Stimulated activated CD8-positive, alpha-beta memory T cell treated with anti-CD3 and anti-CD28 coated beads, Interleukin-15, amount 100 ng/mL, for 1 hour (primary cell): ENCODE results near the gene ZBTB1.
A peak's percentile ranks its signal among the peaks of the same experiment; 100 is the strongest.
"Not testable (repeated sequence)": the region's sequence is repeated elsewhere in the genome, so short reads cannot be mapped to it uniquely, and the experiment has no call there.

Experiments
- DNase-seq: peaks from one replicate; pipeline ENCODE4 v3.0.0-alpha.2; 2020; ENCODE audit warnings: low read depth

Gene ZBTB1

DNA sequence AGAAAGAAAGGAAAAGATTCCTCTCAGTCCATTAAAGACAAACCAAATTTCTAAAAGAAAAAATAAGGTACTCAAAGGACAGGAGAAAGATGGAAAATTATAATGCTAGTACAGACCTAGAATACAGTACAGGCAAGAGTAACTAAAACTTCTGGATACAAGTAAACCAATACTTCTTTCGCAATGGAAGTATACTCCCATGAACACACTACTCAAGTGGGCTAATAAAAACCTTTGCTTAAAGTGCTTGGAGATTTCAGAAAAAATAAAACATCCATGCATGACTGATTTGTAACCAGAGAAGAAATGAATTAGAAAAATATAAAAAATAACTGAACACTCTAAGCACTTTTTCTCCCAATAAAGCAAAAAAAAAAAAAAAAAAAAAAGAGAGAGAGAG, 4.5 kb upstream of the ZBTB1 start:
- no peak for DNase-seq

DNA sequence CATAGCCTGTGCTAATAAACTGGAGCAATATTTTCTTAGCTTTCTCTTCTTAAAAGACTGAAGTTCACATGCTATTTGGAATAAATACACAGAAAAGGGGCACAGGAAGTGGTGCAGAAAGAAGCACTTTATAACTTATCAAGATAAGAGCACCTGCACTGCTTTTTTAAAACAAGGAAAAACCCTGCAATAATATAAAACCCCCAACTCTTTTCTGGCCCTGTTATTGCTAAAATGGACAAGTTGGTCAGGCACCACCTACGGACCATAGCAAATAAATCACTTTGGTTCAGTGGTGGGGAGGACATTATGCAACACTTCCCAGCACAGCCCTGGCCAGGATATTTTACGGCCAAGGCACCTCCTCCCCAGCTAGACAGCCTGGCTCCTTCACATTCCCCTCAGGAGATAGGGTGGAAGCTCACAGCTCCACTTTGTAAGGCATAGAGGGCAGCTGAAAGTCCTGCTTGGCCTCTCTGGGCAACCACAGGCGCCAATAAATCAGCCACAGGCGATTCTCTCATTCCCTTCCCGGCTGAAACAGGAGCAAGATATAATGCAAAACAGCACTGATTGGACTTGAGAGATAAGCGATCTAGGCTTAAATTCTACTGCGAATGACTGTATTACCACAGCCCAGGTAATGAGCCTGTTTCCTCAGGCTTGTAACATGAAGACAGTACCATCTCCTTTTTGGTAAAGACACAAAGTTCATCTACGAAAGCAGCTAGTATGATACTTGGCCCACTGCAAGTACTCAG, 3.0 kb upstream of the ZBTB1 start:
- no peak for DNase-seq

DNA sequence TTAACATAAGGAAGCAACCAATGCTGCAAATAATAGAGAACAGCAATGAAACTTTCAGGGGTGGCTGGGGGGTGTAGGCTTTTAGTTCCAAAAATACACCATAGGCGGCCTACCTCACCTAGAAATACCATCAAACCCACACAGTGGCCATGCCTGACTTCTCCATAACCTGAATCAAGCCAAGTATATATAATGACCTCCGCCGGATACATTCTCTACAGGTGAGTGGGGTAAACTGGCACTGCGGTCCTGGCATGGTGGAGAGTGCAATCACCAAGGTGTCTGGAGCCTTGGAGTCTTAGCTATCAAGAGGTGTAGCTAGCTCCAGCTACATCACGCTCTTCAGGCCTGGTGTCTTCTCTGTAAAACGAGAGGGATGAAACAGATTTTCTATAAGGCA, 2.1 kb upstream of the ZBTB1 start:
- no peak for DNase-seq

DNA sequence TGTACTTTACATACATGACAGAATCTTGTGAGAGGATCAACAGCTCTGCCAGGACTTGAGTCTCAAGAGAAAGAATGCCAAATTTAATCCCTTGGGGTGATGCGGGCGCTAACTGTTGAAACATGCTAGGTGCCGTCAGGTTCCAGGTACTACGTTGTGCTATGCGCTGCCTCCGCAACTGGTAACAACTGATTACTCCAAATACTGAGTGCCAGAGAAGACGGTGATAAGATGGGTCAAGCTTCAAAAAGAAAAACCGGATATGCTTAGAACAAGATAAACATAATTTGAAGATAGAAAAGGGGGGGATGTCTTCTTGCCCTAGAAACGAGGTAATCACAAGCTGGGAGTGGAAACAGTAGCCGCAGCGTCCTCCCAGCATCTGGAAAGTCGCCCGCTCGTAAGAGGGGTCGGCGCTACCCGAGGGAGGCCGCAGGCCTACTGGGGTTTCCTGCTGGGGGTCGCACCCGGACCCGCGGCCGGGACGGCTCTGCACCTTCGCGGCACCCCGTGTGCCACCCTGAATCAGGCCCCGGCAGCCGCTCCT, 1.6 kb upstream of the ZBTB1 start:
- no peak for DNase-seq

DNA sequence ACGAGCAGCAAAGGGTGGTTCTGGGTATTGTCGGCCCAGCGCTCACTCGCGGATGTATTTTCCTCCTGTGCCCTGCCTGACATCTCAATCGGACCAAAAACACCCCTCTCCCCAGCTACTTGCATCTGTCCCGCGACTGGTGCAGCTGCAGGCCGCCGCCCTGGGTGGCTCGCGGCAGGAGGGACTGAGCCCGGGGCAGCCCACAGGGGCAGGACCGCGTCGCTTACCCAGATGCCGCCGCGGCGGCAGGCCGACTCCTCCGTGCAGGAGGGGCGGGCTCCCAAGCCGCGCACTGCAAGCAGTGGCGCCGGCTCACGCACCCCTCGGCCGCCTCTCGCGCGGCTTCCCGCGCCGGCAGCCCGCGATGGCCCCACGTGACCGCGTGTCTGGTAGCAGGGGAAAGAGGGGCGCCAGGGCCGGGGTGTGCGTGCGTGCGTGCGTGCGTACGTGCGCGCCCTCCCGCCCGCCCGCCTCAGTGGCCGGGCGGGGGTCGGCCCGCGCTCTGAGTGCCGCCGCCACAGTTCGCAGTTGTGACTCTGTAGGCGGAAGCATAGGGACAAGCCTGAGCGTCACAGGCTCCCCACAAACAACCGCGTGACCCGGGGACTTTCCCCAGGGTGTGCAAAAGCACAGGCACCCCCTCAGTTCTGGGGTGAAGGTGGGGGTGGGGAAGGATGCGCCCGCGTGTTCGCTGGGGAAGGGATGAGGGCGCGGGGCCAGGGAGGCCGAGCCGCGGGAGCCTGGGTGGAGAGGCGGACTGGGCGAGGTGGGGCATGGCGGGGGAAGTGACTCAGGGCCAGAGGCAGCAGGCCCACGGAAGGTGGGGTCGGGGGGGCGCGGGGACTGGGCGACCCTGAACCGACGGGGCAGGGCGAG, 898 bp upstream of the ZBTB1 start, which contains the start of gene ZBTB25:
TSS of gene ZBTB25 (minus strand) at position 405 of the 876 bp plus-strand sequence. CDS start 13,305 bp downstream, outside the sequence.
- peak; percentile 93 for DNase-seq

DNA sequence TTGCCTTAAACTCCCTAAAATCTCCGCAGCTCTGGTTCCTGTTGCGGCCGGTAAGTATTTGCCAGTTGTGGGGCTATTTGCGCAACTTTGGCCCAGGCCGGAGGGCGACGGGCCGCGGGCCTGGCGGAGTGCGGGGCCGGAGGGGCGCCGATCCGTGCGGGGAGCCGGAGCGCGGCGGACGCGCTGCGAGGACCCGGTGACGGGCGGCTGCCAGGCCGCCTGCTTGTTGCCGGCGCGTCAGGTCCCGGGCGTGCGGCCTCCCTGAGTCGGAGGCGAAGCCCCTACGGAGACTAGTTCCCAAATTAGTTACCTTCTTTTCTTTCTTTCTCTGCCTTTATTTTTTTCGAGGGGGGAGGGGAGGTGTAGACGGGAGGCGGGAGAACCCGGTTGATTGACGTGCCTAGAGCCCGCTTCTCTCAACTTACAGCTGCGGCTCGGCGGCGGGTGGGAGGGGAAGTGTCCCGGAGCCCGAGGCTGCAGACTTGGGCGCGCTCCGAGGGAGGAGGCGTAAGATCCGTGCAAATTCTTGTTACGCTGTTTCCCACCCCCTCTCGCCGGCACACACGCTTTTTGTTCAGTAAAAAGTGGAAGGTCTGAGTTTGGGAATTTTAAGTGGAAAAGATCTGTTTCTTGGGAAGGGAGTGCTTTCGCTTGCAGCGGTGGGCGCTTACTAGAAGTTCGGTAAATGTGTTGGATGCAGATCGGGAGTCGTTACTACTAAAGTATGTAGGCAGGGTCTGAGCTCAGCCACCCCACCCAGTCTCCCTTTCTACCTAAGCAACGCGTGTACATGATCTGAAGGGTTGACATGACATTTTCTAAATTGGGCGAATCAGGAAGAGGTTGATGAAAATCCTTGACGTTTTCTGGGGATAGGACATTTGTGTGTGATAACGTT, 576 bp downstream of the ZBTB1 start:
- peak; percentile 71 for DNase-seq

DNA sequence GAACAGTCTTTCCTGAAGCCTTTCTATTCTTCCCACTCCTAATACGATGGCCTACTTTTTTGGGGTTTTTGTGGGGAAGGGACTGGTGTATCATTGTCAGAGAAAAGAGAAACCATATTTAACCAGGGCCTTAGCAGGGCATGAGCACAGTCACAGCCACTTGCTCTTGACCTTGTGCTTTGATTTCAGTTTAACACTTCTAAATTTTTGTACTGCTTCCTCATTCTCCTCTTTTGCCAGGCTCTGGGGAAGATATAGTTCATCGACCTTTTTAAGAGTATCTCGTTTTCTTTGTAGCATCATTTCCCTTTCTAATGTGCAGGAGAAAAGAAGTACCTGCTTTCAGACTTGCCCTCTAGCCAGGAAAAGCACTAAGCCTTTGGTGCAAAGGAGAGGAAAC, 2.2 kb downstream of the ZBTB1 start:
- DNase-seq, result no peak

DNA sequence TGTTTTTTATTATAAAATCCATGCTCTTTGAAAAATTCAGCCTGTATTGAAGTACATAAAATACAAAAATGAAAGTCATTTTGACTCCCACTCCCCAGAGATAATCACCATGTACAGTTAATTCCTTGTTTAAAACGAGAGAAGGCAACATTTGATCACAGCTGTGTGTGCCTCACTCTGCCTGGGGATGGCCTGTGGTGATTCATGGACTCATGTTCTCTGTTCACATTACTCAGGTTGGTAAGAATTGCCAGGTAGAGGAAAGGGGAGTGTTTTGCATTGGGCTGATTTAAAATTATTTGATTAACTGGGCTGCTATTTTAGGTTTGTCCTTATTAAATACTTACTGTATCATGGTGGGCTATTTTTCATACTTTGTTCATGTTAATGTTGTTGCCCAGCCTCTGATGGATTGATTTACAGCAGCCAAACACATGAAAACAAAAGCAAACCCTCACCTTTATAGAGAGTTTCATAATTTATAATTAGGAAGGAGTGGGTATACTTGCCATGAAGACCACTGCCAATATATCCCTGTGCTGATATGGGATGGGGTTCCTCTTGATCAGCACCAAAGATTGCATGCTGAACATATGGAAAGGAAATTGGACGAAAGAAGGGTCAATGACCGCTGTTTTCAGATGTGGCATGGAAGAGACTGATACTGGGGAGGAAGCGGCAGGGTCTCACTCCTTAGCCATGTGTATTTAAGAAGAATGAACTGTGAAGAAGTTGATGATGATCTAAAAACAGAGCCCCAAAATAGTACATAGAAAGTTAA, 3.0 kb downstream of the ZBTB1 start:
- no peak for DNase-seq

DNA sequence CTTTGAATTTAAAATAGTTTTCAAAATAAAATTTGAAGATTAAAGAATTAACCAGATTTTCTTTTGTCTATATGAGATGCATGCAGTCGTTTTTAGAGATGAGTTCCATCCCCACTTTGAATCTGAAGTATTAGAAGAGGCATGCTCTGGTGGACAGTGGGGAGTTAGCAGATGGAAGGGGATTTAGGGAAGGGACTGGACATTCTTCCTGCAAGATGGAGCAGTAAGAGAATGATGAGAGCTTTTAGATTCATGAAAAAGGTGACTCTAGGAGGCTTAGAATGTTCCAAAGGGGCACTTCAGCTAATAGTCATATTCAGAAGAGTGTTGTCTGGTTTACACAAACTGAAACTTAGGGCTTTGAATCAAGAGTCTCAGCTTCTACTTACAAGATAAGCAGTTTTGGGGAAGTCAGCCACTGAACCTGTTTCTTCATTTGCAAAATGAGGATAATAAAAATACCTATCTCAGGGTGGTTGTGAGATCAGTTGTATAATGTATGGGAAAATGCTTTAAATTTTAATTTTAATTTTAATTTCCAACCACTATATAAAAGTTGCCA, 3.7 kb downstream of the ZBTB1 start:
- no peak for DNase-seq

DNA sequence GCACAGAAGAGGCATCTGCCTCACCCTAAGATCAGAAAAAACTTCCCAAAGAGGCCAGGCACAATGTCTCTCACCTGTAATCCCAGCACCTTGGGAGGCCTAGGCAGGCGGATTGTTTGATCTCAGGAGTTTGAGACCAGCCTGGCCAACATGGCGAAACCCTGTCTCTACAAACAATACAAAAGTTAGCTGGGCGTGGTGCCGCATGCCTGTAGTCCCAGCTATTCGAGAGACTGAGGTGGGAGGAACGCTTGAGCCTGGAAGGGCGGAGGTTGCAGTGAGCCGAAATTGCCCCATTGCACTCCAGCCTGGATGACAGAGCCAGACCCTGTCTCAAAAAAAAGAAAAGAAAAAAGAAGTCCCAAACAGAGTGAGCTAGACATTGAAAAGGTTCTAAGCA, 4.5 kb downstream of the ZBTB1 start:
- DNase-seq, result no peak

DNA sequence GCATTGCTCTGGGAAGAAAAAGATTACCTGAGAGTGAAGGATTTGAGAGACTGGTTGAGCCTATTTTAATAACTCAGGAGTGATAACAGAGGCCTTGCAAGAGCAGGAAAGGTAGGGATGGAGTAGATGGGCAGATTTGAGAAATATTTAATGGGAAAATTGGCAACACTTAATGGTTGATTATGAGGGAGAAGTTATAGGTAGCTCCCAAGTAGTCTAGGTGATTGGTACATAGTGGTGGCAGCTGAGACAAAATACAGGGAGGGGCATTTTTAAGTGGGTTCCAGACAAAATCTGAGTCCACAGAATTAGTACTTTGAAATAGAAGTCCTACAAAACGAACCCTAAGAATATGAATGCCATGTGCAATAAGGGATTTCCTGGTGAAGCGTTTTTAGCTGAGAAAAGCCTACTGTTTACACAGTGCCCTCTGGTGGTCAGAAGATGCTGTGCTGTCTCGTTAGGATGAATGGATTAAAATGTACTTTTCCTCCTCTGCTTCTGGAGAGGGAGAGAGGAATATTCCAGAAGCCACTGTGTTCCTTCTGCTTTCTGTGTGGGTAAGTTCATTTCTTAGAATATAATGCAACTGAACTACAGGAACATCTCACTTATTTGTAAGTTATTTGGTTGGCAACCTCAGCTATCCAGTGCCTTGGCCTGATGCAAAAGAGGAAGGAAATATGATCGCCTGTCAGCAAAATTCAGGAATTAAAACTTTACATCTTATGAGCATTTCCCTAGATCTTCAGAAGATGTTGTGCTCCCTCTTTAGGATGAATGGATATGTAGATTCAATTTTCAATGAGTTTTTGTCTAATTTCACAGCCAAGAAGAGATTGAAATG, 6.5 kb downstream of the ZBTB1 start:
- DNase-seq, result peak; percentile 41

DNA sequence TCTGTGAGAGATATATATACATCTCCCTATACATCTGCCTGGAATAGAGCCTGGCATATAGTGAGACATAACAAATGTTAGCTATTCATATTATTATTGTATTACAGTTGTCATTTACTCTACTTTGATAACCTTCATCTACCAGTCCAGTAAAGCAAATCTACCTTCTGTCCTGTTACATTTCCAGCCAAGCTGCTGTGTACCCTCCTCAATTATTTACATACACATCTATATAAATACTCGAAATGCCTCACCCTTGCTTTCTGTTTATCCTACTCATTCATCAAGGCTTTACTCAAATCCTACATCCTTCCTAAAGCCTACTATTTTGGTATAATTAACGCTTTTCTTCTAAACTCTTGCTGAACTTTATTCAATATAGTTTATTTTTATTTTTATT, 8.7 kb downstream of the ZBTB1 start:
- DNase-seq, result no peak

DNA sequence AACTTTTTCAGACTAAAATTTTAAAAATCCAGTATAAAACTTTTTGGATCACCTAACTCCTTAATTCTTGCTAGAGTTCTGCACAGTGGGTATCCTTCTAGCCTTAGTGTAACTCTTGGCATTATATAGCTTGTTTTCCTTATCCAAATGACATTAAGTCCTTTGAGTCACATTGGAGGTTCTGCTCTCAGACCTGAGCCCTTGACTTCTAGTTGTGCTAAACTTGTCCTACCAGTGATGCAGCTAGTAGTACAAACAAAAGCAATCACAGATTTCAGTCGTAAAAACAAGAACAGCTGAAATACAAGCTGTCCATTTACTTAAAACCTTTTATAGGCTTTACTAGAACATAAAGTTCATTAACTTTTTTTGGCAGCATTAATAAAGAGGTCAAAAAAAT, 10.5 kb downstream of the ZBTB1 start:
- DNase-seq, result no peak

DNA sequence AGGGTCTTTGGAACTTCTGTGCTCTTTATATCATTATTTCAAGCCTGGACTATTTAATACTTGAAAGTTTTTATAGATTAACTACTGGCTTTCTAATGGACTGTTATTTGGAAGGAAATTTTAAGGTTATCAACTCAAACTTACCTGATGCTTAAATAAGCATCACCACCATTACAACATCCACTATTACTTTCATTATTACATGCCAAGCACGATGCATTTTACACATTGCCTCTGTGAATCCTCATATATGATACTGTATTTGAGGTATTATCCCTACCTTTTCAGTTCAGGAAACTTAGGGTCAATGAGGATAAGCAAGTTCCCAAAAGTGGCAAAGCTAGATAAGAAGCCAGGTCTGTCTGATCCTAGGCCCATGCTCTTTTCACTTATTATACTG, 12.4 kb downstream of the ZBTB1 start:
- no peak for DNase-seq

DNA sequence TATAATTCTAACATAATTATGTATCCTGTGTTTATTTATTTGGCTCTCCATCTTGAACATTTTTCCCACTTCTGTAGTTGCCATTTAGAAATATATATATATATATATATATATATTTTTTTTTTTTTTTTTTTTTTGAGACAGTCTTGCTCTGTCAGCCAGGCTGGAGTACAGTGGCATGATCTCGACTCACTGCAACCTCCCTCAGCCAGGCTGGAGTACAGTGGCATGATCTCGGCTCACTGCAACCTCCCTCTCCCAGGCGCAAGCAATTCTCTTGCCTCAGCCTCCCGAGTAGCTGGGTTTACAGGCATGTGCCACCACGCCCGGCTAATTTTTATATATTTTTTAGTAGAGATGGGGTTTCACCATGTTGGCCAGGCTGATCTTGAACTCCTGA, 13.1 kb downstream of the ZBTB1 start:
- not testable (repeated sequence) for DNase-seq

DNA sequence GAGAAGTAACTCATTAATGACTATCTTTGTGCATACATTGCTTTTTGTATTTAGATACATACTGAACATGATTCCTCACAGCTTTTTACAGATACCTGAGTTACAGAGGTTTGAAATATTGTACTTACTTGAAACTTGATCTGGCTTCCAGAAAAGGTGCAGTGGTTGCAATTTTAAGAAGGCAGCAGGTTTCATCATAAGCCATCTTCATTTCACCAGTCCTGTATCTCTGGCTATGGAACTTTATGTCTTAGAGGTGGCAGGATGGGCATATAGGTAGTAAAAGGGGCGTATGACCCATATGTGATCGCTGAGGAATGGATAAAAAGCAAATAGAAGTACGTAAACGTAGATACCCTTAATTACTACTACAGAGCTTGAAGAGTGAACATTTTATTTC, 13.7 kb downstream of the ZBTB1 start:
- DNase-seq, result no peak

DNA sequence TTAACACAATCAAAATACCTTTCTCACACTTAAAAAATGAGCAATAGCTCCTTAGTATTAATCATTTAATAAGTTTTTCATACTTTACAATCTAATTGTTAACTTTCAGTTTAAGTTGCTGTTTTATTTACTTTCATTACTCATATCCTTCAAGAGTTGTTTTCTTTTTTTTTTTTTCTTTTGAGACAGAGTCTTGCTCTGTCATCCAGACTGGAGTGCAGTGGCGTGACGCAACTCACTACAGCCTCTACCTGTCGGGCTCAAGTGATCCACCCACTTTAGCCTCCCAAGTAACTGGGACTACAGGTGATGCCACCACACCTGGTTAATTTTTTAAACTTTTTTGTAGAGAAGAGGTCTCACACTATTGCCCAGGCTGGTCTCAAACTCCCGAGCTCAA, 16.1 kb downstream of the ZBTB1 start:
- DNase-seq, result no peak

DNA sequence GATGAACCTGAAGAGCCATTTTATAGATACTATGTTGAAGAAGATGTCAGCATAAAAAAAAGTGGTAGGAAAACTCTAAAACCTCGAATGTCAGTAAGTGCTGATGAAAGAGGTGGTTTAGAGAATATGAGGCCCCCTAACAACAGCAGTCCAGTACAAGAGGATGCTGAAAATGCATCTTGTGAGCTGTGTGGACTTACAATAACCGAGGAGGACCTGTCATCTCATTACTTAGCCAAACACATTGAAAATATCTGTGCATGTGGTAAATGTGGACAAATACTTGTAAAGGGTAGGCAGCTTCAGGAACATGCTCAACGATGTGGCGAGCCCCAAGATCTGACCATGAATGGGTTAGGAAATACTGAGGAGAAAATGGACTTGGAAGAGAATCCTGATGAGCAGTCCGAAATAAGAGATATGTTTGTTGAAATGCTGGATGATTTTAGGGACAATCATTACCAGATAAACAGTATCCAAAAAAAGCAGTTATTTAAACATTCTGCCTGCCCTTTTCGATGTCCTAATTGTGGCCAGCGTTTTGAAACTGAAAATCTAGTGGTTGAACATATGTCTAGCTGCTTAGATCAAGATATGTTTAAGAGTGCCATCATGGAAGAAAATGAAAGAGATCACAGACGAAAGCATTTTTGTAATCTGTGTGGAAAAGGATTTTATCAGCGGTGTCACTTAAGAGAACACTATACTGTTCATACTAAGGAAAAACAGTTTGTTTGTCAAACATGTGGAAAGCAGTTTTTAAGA, 18.2 kb downstream of the ZBTB1 start:
- DNase-seq, result no peak

DNA sequence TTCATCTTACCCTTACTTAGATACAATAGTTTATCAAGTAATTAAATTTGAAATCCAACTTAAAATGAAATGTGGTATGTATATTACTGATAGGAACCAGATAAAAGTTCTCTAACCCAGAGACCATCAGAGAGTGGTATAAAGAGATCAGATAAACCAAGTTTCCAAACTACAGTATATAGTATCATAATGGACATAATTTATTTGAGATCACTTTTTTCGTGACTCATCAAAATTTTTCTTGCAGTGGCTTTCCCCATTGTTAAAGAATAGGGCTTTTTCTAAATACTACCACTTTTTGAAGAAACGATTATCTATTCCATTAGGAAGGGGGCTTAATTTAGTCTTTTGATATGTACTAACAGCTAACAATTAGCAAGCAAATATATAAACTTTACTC, 20.8 kb downstream of the ZBTB1 start:
- no peak for DNase-seq
